ENCODE results near the gene S100A9.
"Not testable (repeated sequence)": the region's sequence is repeated elsewhere in the genome, so short reads cannot be mapped to it uniquely, and the experiment has no call there.

Gene S100A9

GRCh38 chr1:153401461-153401860, 43.8 kb downstream of the S100A9 start:
- no peak for TF ChIP-seq CTCF (IDR thresholded peaks at IDR 0.05; ENCODE audit: control extremely low read depth, extremely low read depth, low read depth, missing control alignments)
- CTCF ChIA-PET = interaction anchor here (2.0 to 3.2 kb wide), 2 partner anchors 48 to 49 kb away, joined by 10 to 14 read pairs; no protein-coding TSS in a partner anchor
- POLR2A ChIA-PET = no interaction called here
- DNase-seq (ENCODE audit: extremely low spot score) = no peak

- no peak for TF ChIP-seq CTCF (IDR thresholded peaks at IDR 0.05; ENCODE audit: control extremely low read depth, extremely low read depth, low read depth, missing control alignments)
- ChIA-PET POLR2A (no interaction called here), CTCF (interaction anchor here (1.6 to 3.2 kb wide), 3 partner anchors 11 to 49 kb away, joined by 3 to 14 read pairs (median 8); partner anchors contain the start of gene S100A8)
- no peak for DNase-seq (ENCODE audit: extremely low spot score)
Measured at GRCh38 chr1:153402226-153402625, 44.6 kb downstream of the S100A9 start.

- ChIA-PET CTCF (interaction anchor here (0.9 to 3.2 kb wide), 5 partner anchors 13 to 50 kb away, joined by 3 to 14 read pairs (median 5); partner anchors contain the start of gene S100A8), POLR2A (no interaction called here)
- no peak for DNase-seq (ENCODE audit: extremely low spot score)
- no peak for TF ChIP-seq CTCF (IDR thresholded peaks at IDR 0.05; ENCODE audit: control extremely low read depth, extremely low read depth, low read depth, missing control alignments)
Measured at GRCh38 chr1:153403421-153404085, 45.9 kb downstream of the S100A9 start.

- no peak for DNase-seq (ENCODE audit: extremely low spot score)
- CTCF ChIA-PET = interaction anchor here (0.9 to 3.2 kb wide), 4 partner anchors 30 to 157 kb away, joined by 3 to 14 read pairs (median 4); no protein-coding TSS in a partner anchor
- TF ChIP-seq CTCF (IDR thresholded peaks at IDR 0.05; ENCODE audit: control extremely low read depth, extremely low read depth, low read depth, missing control alignments) = no peak
- POLR2A ChIA-PET = no interaction called here
Measured at GRCh38 chr1:153404086-153404635, 46.5 kb downstream of the S100A9 start.

- POLR2A ChIA-PET = no interaction called here
- DNase-seq (ENCODE audit: extremely low spot score) = peak; percentile 47
- peak; percentile 42 for TF ChIP-seq CTCF (IDR thresholded peaks at IDR 0.05; ENCODE audit: control extremely low read depth, extremely low read depth, low read depth, missing control alignments)
- CTCF ChIA-PET = interaction anchor here (1.0 to 3.2 kb wide), 2 partner anchors 52 to 157 kb away, joined by 3 to 14 read pairs; no protein-coding TSS in a partner anchor
Measured at GRCh38 chr1:153404768-153405167, 47.1 kb downstream of the S100A9 start.

GRCh38 chr1:153405825-153406599, 48.4 kb downstream of the S100A9 start:
- DNase-seq (ENCODE audit: extremely low spot score); POLR2A ChIA-PET: not testable (repeated sequence)
- CTCF ChIA-PET = interaction anchor here (0.9 kb wide), 1 partner anchor 106 kb away, joined by 3 read pairs; no protein-coding TSS in a partner anchor

- CTCF ChIA-PET = interaction anchor here (2.0 kb wide), 1 partner anchor 11 kb away, joined by 5 read pairs; no protein-coding TSS in a partner anchor
Measured at GRCh38 chr1:153407274-153407673, 49.6 kb downstream of the S100A9 start.

More at GRCh38 chr1:153407274-153407673, 49.6 kb downstream of the S100A9 start:
- POLR2A ChIA-PET; DNase-seq (ENCODE audit: extremely low spot score): not testable (repeated sequence)

Measured in GM10248 (cell line).